Endometrial microvascular endothelial cells (primary cell): ENCODE results near the gene EYS. TPM values are rescaled to one million over a fixed set of nuclear protein-coding genes. Genes with fewer than 3 reads are reported as not detected.
"Not testable (repeated sequence)": the region's sequence is repeated elsewhere in the genome, so short reads cannot be mapped to it uniquely, and the experiment has no call there.

ENCODE experiments used
- in situ Hi-C: cut with HindIII; loops from 2 replicates; pipeline ENCODE4 v1.10.0; 2017; ENCODE audit warnings: low sequenced_read_pairs, low pct_unique_long_range_greater_than_20kb; ENCODE audit errors: inconsistent ontology term
- total RNA-seq: library from RNA; depleted of rRNA; stranded (reverse); fragments of >200 nt; gene quantifications from one replicate; pipeline ENCODE4 v1.2.3, GENCODE V29; 2015; ENCODE audit errors: inconsistent ontology term

Gene EYS
- total RNA-seq, 1 donor from 2014 or later, result not detected

- in situ Hi-C loops, result no loop called here
Observed at GRCh38 chr6:63912887-63913286, 1794.1 kb downstream of the EYS start.

- in situ Hi-C loops, result no loop called here
Observed at GRCh38 chr6:63910863-63911551, 1796.0 kb downstream of the EYS start.

- in situ Hi-C loops, result no loop called here
Observed at GRCh38 chr6:63904650-63905248, 1802.3 kb downstream of the EYS start.

DNA sequence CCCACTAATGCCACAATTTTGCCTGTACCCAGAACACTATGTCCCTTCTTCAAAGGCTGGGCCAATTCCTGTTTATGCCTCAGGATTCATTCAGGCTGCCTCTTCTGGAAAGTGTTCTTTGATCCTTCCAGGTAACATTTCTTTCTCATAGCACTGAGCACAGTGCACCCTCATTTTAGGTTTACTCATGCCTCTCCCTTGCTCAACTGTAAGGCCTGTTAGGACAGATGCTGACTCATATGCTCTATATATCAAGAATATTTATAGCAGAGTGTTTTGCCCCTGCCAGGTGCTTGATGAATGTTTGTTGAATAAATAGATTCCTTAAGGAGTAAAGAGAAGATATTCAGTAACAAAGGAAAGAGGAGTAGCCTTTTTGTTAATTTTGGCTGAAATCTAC lies 1807.5 kb downstream of the EYS start:
- in situ Hi-C loops, result no loop called here

- in situ Hi-C loops, result no loop called here
Observed at GRCh38 chr6:63897952-63898351, 1809.1 kb downstream of the EYS start.

- in situ Hi-C loops, result no loop called here
Observed at GRCh38 chr6:63897459-63897858, 1809.6 kb downstream of the EYS start.

DNA sequence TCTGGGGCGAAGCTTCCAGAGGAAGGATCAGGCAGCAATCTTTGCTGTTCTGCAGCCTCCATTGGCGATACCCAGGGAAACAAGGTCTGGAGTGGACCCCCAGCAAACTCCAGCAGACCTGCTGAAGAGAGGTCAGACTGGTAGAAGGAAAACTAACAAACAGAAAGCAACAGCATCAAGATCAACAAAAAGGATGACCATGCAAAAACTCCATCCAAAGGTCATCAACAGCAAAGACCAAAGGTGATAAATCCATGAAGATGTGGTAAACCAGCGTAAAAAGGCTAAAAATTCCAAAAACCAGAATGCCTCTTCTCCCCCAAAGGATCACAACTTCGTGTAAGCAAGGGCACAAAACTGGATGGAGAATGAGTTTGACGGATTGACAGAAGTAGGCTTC lies 1818.6 kb downstream of the EYS start:
- in situ Hi-C loops, result no loop called here

DNA sequence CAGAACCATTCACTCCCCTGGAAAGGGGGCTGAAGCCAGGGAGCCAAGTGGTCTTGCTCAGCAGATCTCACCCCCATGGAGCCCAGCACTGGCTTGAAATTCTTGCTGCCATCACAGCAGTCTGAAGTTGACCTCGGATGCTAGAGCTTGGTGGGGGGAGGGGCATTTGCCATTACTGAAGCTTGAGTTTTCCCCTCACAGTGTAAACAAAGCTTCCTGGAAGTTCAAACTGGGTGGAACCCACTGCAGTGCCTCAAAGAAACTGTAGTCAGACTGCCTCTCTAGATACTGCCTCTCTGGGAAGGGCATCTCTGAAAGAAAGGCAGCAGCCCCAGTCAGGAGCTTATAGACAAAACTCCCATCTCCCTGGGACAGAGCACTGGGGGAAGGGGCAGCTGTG lies 1819.2 kb downstream of the EYS start:
- in situ Hi-C loops, result not testable (repeated sequence)

- in situ Hi-C loops, result no loop called here
Observed at GRCh38 chr6:63887002-63887751, 1819.8 kb downstream of the EYS start.

GRCh38 chr6:63886341-63886740 lies 1820.7 kb downstream of the EYS start:
- in situ Hi-C loops, result no loop called here

DNA sequence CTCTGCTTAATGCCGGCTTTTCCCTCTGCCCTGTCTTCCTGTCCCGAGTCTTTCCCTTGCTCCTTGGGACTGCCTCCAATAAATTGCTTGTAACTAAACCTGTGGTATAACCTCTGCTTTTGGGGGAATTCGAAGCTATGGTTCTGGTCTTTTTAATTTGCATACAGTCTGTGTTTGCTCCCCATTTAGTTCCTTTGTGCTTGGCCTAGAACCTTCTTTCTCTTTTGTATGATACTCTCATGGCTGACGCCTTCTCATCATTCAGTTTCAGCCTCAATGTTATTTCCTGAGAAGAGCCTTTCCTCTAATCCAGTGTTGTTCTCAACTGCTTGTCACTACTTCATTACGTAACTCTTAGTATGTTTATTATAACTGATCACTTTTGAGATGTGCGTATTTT lies 1823.4 kb downstream of the EYS start:
- in situ Hi-C loops, result no loop called here

GRCh38 chr6:63882208-63882607 lies 1824.8 kb downstream of the EYS start:
- in situ Hi-C loops, result no loop called here

- in situ Hi-C loops, result no loop called here
Observed at GRCh38 chr6:63881791-63882190, 1825.2 kb downstream of the EYS start.

DNA sequence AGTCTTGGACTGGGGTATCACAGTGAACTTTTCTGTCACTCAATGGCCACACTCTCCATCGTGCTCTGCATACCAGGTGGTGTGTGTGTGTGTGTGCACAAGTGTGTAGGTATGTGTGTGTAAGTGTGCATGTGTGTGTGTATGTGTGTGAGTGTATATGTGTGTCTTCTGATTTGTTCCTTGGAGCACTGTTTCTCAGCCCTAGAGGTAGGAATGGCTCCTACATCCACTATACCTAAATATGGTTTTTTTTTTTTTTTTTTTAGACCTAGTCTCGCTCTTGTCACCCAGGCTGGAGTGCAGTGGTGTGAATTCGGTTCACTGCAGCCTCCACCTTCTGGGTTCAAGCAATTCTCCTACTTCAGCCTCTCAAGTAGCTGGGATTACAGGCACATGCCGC lies 1834.8 kb downstream of the EYS start:
- in situ Hi-C loops, result no loop called here

- in situ Hi-C loops, result no loop called here
Observed at GRCh38 chr6:63868351-63868750, 1838.7 kb downstream of the EYS start.

GRCh38 chr6:63864671-63865318 lies 1842.2 kb downstream of the EYS start:
- in situ Hi-C loops, result no loop called here

- in situ Hi-C loops, result no loop called here
Observed at GRCh38 chr6:63864061-63864460, 1843.0 kb downstream of the EYS start.

GRCh38 chr6:63862486-63863198 lies 1844.4 kb downstream of the EYS start:
- in situ Hi-C loops, result no loop called here

DNA sequence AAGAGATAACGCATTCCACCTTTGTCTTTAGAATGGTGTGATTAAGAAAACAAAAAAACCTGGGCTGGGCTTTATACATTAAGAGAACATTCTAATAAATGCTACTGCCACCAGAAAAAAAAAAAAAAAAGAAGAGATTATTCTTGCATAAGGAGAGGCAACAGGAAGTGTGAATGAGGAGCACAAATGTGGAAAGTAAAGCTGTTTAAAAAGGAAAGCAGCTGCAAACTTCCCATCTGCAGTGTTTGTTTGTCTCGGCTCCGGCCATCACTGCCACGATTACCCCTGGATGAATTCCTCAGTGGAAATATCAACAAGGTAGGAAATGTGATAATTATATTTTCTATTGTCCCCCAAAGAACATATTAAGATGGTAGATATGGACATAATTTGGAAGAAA lies 1847.5 kb downstream of the EYS start:
- in situ Hi-C loops, result no loop called here
